Erythroblast (primary cell): Measurements from ENCODE around the gene NAPG.
"Not testable (repeated sequence)": the region's sequence is repeated elsewhere in the genome, so short reads cannot be mapped to it uniquely, and the experiment has no call there.

ENCODE experiments used
- DNase-seq, 2 experiments: peaks; one replicate each; lab custom pipeline; 2025; lab: John Stamatoyannopoulos, UW
- GATA1 ChIP-seq: IDR thresholded peaks from 2 replicates; pipeline ENCODE4 v1.6.1; 2011; ENCODE audit warnings: low read depth, mild to moderate bottlenecking, control low read depth, low read length, moderate library complexity
- POLR2A ChIP-seq: IDR thresholded peaks from 2 replicates; pipeline ENCODE4 v1.6.1; 2011; ENCODE audit warnings: mild to moderate bottlenecking, low read length

Gene NAPG

GRCh38 chr18:10546557-10547300 is 20.9 kb downstream of the NAPG start:
- DNase-seq, result no peak
- TF ChIP-seq POLR2A (no peak), GATA1 (no peak)

- no peak for DNase-seq
- TF ChIP-seq POLR2A (no peak), GATA1 (no peak)
Observed at GRCh38 chr18:10552226-10552625, 26.4 kb downstream of the NAPG start.

- not testable (repeated sequence) for DNase-seq
Observed at GRCh38 chr18:10556251-10556650, 30.4 kb downstream of the NAPG start.

DNA sequence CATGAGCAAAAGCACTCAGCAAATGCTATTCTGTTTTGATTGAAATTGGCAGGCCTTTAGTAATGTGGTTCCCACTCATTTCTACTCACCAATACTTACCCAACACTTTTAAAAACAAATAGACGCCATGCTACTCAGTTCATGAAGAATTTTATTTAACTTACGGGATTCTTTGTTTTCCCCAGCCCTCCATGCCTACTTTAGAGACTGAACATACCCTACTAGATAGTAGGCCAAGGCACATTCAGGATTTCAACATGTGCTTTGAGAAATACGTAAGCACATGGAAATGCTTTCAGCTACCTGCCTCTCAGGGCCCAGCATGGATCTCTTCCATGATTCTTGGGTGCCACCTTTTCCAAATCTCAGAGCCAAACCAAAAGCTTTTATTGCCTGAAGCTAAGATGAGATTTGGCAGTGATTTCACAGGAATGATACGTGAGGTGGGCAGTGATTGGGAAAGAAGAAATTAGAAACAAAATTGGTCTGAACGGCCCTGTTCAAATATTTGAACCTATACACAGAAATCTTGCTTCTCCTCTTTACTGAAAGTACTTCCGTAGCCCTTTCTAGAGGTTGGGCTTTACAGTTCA is 31.4 kb downstream of the NAPG start:
- DNase-seq, result no peak
- no peak for TF ChIP-seq POLR2A
- TF ChIP-seq GATA1, result no peak

DNA sequence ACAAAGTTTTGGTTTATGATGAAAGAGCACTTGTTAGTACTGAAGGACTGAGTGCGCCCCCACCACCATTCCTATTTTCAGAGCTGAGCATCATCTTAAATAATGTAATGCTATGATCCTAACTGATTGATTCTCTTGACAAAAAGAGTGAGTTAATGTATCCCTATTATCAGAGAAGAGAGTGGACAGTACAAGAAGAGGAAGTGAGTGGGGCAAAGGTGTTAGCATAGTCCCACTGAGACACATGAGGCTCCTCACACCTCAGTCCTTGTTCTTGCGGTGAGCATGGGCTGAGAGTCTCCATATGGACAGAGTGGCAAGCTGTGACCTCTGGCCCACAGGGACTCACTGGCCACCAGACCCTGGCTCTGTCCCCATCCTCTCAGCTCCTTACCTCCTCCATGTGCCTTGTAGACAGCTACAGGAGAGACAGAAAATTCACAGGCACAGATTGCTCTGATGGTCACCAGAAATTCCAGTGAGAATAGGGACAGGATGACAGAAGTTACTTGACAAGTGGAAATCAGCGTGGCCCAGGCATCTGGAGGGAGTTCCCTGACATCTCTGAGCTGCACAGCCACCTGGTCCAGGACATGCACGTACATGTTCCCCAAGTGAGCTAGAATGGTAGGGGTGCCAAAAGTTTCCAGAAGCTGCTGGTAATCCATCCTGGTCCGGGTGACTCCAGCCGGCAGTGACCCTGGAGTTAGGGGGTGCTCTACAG is 32.6 kb downstream of the NAPG start:
- no peak for TF ChIP-seq GATA1
- TF ChIP-seq POLR2A, result no peak
- no peak for DNase-seq

GRCh38 chr18:10558967-10559298 is 33.1 kb downstream of the NAPG start:
- TF ChIP-seq POLR2A, result no peak
- TF ChIP-seq GATA1, result no peak
- no peak for DNase-seq

- no peak for TF ChIP-seq GATA1
- TF ChIP-seq POLR2A, result no peak
- no peak for DNase-seq
Observed at GRCh38 chr18:10559553-10560451, 34.0 kb downstream of the NAPG start.

DNA sequence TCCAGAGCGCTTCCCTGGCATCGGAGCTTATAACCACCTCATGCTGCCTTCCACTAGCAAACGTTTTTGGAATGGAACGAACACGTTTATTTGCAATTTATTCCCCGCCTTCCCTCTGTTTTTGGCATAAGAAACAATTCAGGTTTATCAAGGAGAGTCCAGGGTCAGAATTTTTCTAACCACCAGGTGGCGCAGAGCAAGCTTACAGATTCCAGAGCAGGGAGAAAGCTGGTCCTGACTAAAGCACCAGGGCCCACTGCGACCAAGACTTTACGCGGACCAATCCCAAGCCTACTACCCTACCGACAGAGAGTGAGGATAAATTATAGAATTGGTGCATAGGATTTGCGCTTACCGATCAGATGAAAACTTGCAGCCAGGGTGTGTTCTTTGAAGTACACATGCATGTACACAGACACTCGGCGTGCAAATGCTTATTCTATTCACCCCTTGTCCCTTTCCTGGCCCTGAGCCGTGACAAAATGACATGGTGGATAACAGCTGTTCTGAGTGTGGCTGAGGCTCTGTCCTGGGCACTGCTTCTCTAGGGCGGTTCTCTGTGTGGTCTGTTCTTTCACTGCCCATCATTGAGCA is 34.7 kb downstream of the NAPG start:
- no peak for TF ChIP-seq POLR2A
- TF ChIP-seq GATA1, result no peak
- DNase-seq, result peak; percentile 68 to 80

- TF ChIP-seq POLR2A (no peak), GATA1 (no peak)
- DNase-seq, result no peak
Observed at GRCh38 chr18:10562773-10563160, 36.9 kb downstream of the NAPG start.

- TF ChIP-seq POLR2A (no peak), GATA1 (no peak)
- DNase-seq, result no peak
Observed at GRCh38 chr18:10563886-10564285, 38.1 kb downstream of the NAPG start.

- TF ChIP-seq POLR2A (no peak), GATA1 (no peak)
Observed at GRCh38 chr18:10564975-10565773, 39.3 kb downstream of the NAPG start.

DNA sequence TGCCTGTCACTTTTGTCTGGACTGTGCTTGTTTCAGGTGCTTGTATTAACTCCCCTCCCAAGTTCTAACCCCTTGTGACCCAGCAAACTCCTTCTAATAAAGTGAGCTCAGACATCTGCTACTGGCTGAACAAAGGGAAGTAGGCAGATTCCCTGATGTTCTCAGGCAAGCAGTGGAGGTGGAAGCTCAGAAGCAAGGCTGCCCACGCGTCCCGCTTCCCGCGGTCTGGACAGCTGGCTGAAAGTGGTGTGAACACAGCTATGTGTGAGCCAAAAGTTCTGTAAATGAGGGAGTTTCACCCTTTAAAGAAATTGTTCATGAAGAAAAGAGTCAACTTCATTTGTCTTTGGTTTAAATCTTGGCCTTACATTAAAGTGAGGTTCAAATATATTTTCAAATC is 40.0 kb downstream of the NAPG start:
- DNase-seq, result no peak

More at GRCh38 chr18:10564975-10565773, 39.3 kb downstream of the NAPG start:
- DNase-seq, result peak in 1 of 2 experiments; percentile 34

More for the DNA sequence above, 40.0 kb downstream of the NAPG start:
- TF ChIP-seq POLR2A (no peak), GATA1 (no peak)
